BLaER1 (cell line): Measurements from ENCODE around the gene FAM156B.
"Not testable (repeated sequence)": the region's sequence is repeated elsewhere in the genome, so short reads cannot be mapped to it uniquely, and the experiment has no call there.

Source experiments
- H3K27ac ChIP-seq: shearing (Covaris generic); formaldehyde crosslinking; 2 replicates; pipeline ENCODE4 v1.8.1; 2022
- H3K27me3 ChIP-seq: shearing (Covaris generic); formaldehyde crosslinking; 2 replicates; pipeline ENCODE4 v1.8.1; 2022
- H3K36me3 ChIP-seq: shearing (Covaris generic); formaldehyde crosslinking; 2 replicates; pipeline ENCODE4 v1.8.1; 2022
- H3K4me1 ChIP-seq: shearing (Covaris generic); formaldehyde crosslinking; 2 replicates; pipeline ENCODE4 v1.8.1; 2022
- H3K4me2 ChIP-seq: shearing (Covaris generic); formaldehyde crosslinking; 2 replicates; pipeline ENCODE4 v1.8.1; 2022
- H3K4me3 ChIP-seq: shearing (Covaris generic); formaldehyde crosslinking; 2 replicates; pipeline ENCODE4 v1.8.1; 2022
- H3K9ac ChIP-seq: shearing (Covaris generic); formaldehyde crosslinking; 2 replicates; pipeline ENCODE4 v1.8.1; 2022
- H3K9me3 ChIP-seq: shearing (Covaris generic); formaldehyde crosslinking; 2 replicates; pipeline ENCODE4 v1.8.1; 2022
- H4K20me1 ChIP-seq: shearing (Covaris generic); formaldehyde crosslinking; 2 replicates; pipeline ENCODE4 v1.8.1; 2022
- Cebpa-rat ChIP-seq: shearing (Covaris generic); IDR thresholded peaks from 2 replicates; pipeline ENCODE4 v1.8.1; 2022

The FAM156B gene

GRCh38 chrX:52905531-52905930 is 8.4 kb downstream of the FAM156B start:
- H3K9ac ChIP-seq, H3K27me3 ChIP-seq, H3K27ac ChIP-seq, H3K4me2 ChIP-seq, H3K36me3 ChIP-seq, H3K4me1 ChIP-seq, H4K20me1 ChIP-seq, H3K9me3 ChIP-seq, H3K4me3 ChIP-seq: not testable (repeated sequence)

- not testable (repeated sequence) for H3K9me3 ChIP-seq, H3K4me1 ChIP-seq, H3K4me2 ChIP-seq, H4K20me1 ChIP-seq, H3K27ac ChIP-seq, H3K27me3 ChIP-seq, H3K4me3 ChIP-seq, H3K36me3 ChIP-seq, H3K9ac ChIP-seq
Observed at GRCh38 chrX:52906072-52906471, 8.9 kb downstream of the FAM156B start.

GRCh38 chrX:52907137-52907536 is 10.0 kb downstream of the FAM156B start:
- H4K20me1 ChIP-seq, H3K27me3 ChIP-seq, H3K36me3 ChIP-seq, H3K9me3 ChIP-seq, H3K4me3 ChIP-seq, H3K27ac ChIP-seq, H3K4me1 ChIP-seq, H3K4me2 ChIP-seq, H3K9ac ChIP-seq: not testable (repeated sequence)

- H3K4me1 ChIP-seq, H3K27me3 ChIP-seq, H3K4me3 ChIP-seq, H4K20me1 ChIP-seq, H3K4me2 ChIP-seq, H3K9me3 ChIP-seq, H3K27ac ChIP-seq, H3K36me3 ChIP-seq, H3K9ac ChIP-seq: not testable (repeated sequence)
Observed at GRCh38 chrX:52907900-52908299, 10.8 kb downstream of the FAM156B start.

GRCh38 chrX:52909313-52909969 is 12.3 kb downstream of the FAM156B start:
- H3K27me3 ChIP-seq, H4K20me1 ChIP-seq, H3K9ac ChIP-seq, H3K9me3 ChIP-seq, H3K4me1 ChIP-seq, H3K4me3 ChIP-seq, H3K36me3 ChIP-seq, H3K4me2 ChIP-seq, H3K27ac ChIP-seq: not testable (repeated sequence)

- H3K4me1 ChIP-seq, H3K27me3 ChIP-seq, H3K4me3 ChIP-seq, H3K4me2 ChIP-seq, H3K9ac ChIP-seq, H4K20me1 ChIP-seq, H3K36me3 ChIP-seq, H3K27ac ChIP-seq, H3K9me3 ChIP-seq: not testable (repeated sequence)
Observed at GRCh38 chrX:52913681-52914080, 16.6 kb downstream of the FAM156B start.

- not testable (repeated sequence) for H3K4me3 ChIP-seq, H3K4me2 ChIP-seq, H3K9ac ChIP-seq, H3K27me3 ChIP-seq, H3K36me3 ChIP-seq, H3K27ac ChIP-seq, H3K9me3 ChIP-seq, H4K20me1 ChIP-seq, H3K4me1 ChIP-seq
Observed at GRCh38 chrX:52914704-52915103, 17.6 kb downstream of the FAM156B start.

- no peak for TF ChIP-seq Cebpa-rat
- Histone ChIP-seq H4K20me1 (peaks cover 20% of the 10 kb centered on the region), H3K27ac (no peak overlapping the region), H3K4me2 (peak overlapping the region; percentile 26), H3K4me3 (no peak overlapping the region), H3K4me1 (peaks cover 37% of the 10 kb centered on the region), H3K36me3 (no peaks in the 10 kb centered on the region), H3K9ac (no peak overlapping the region), H3K9me3 (no peaks in the 10 kb centered on the region), H3K27me3 (peaks cover 45% of the 10 kb centered on the region)
Observed at GRCh38 chrX:52923781-52924241, 26.7 kb downstream of the FAM156B start.

- H3K4me3 ChIP-seq, H3K9ac ChIP-seq, H3K4me2 ChIP-seq: not testable (repeated sequence)
Observed at GRCh38 chrX:52930214-52930613, 33.1 kb downstream of the FAM156B start.

GRCh38 chrX:52933213-52933612 is 36.1 kb downstream of the FAM156B start:
- no peak overlapping the region for H3K4me2 ChIP-seq
- H3K4me1 ChIP-seq, result peaks cover 11% of the 10 kb centered on the region
- H4K20me1 ChIP-seq, result no peaks in the 10 kb centered on the region
- no peak overlapping the region for H3K9ac ChIP-seq
- H3K9me3 ChIP-seq, result no peaks in the 10 kb centered on the region
- TF ChIP-seq Cebpa-rat, result no peak
- H3K36me3 ChIP-seq, result no peaks in the 10 kb centered on the region
- no peak overlapping the region for H3K27ac ChIP-seq
- peaks cover 10% of the 10 kb centered on the region for H3K27me3 ChIP-seq
- no peak overlapping the region for H3K4me3 ChIP-seq

More at GRCh38 chrX:52930214-52930613, 33.1 kb downstream of the FAM156B start:
- Histone ChIP-seq H3K4me1 (peaks cover 18% of the 10 kb centered on the region), H3K27me3 (peaks cover 31% of the 10 kb centered on the region)
- H3K36me3 ChIP-seq, H3K9me3 ChIP-seq, H3K27ac ChIP-seq, H4K20me1 ChIP-seq: not testable (repeated sequence)

- H3K36me3 ChIP-seq, result no peaks in the 10 kb centered on the region
- H3K4me2 ChIP-seq, result peak overlapping the region; percentile 92
- no peak for TF ChIP-seq Cebpa-rat
- peak overlapping the region; percentile 91 for H3K9ac ChIP-seq
- peak overlapping the region; percentile 75 for H3K4me3 ChIP-seq
- H4K20me1 ChIP-seq, result no peaks in the 10 kb centered on the region
- H3K9me3 ChIP-seq, result no peaks in the 10 kb centered on the region
- peaks cover 11% of the 10 kb centered on the region for H3K4me1 ChIP-seq
- peaks cover 2% of the 10 kb centered on the region; the same call in 1 of the 2 replicates for H3K27me3 ChIP-seq
- peak overlapping the region; percentile 96 for H3K27ac ChIP-seq
Observed at GRCh38 chrX:52933976-52934703, 37.0 kb downstream of the FAM156B start.
